CD14-positive monocyte (primary cell): ENCODE data around the gene GNL3. TPM values are rescaled to one million over a fixed set of nuclear protein-coding genes. Genes with fewer than 3 reads are reported as not detected.

Experiments used
- DNase-seq, 3 donors: peaks; one replicate each; pipeline ENCODE4 v3.0.0-alpha.2; 2011 to 2022
- H2AFZ ChIP-seq: 2 replicates; pipeline ENCODE4 v1.6.0; 2012; ENCODE audit warnings: mild to moderate bottlenecking, low read depth, low read length, inconsistent platforms; ENCODE audit not compliant: insufficient read depth, poor library complexity, severe bottlenecking
- H3K27ac ChIP-seq, 2 donors: 1 replicate in 1 of 2; 2 replicates in 1 of 2; pipeline ENCODE4 v1.5.1; 2012 to 2013; ENCODE audit warnings: low read length in 2 of 2, control low read depth in 1 of 2, inconsistent platforms in 1 of 2, low read depth in 1 of 2, mild to moderate bottlenecking in 1 of 2
- H3K27me3 ChIP-seq, 2 donors: one replicate each; pipeline versions ENCODE4 v1.6.0 to v1.6.1; 2011 to 2013; ENCODE audit warnings: low read length in 2 of 2; ENCODE audit not compliant: control insufficient read depth in 2 of 2, insufficient read depth in 2 of 2
- H3K36me3 ChIP-seq, 2 donors: replicated peaks in 1 of 2; 1 replicate in 1 of 2; 2 replicates in 1 of 2; pipeline versions ENCODE4 v1.5.1 to v1.6.1; 2012 to 2013; ENCODE audit warnings: low read length in 2 of 2, control low read depth in 1 of 2, inconsistent platforms in 1 of 2, mild to moderate bottlenecking in 1 of 2; ENCODE audit not compliant: insufficient read depth in 2 of 2, control insufficient read depth in 1 of 2
- H3K4me1 ChIP-seq, 2 donors: 1 replicate in 1 of 2; 2 replicates in 1 of 2; pipeline versions ENCODE4 v1.5.1 to v1.6.1; 2012 to 2013; ENCODE audit warnings: low read length in 2 of 2, control low read depth in 1 of 2, inconsistent platforms in 1 of 2, mild to moderate bottlenecking in 1 of 2, moderate library complexity in 1 of 2; ENCODE audit not compliant: insufficient read depth in 2 of 2, control insufficient read depth in 1 of 2
- H3K4me2 ChIP-seq: replicated peaks from 2 replicates; pipeline ENCODE3; 2012; ENCODE audit warnings: low read length, moderate library complexity, mild to moderate bottlenecking; ENCODE audit not compliant: poor library complexity, severe bottlenecking; ENCODE audit errors: extremely low read depth
- H3K4me3 ChIP-seq, 3 experiments: fragments of 200-600 bp in 1 of 3; sonication (generic) in 1 of 3; replicated peaks in 1 of 3; 1 replicate in 2 of 3; 2 replicates in 1 of 3; pipeline ENCODE4 v1.5.1; 2011 to 2013; ENCODE audit warnings: low read length in 3 of 3, mild to moderate bottlenecking in 3 of 3, control low read depth in 2 of 3, low read depth in 2 of 3, inconsistent platforms in 1 of 3, moderate library complexity in 1 of 3
- H3K79me2 ChIP-seq: 2 replicates; pipeline ENCODE4 v1.6.0; 2012; ENCODE audit warnings: mild to moderate bottlenecking, control low read depth, inconsistent platforms, low read length, moderate library complexity; ENCODE audit not compliant: insufficient read depth
- H3K9ac ChIP-seq: 2 replicates; pipeline ENCODE4 v1.6.0; 2017; ENCODE audit warnings: low read length, mild to moderate bottlenecking; ENCODE audit not compliant: insufficient read depth, poor library complexity, severe bottlenecking
- H3K9me3 ChIP-seq, 2 donors: replicated peaks in 1 of 2; 1 replicate in 1 of 2; 2 replicates in 1 of 2; pipeline versions ENCODE4 v1.5.1 to v1.6.1; 2012 to 2013; ENCODE audit warnings: low read length in 2 of 2, control low read depth in 1 of 2; ENCODE audit not compliant: control insufficient read depth in 1 of 2, insufficient read depth in 1 of 2
- H4K20me1 ChIP-seq: 2 replicates; pipeline ENCODE4 v1.6.0; 2012; ENCODE audit warnings: mild to moderate bottlenecking, low read length, control low read depth, moderate library complexity; ENCODE audit not compliant: insufficient read depth
- H3K27ac Mint-ChIP-seq, 7 donors: one replicate each; pipeline ENCODE4 v1.8.0; 2020; ENCODE audit warnings: mild to moderate bottlenecking in 7 of 7, mixed read lengths in 7 of 7, moderate library complexity in 6 of 7, inconsistent platforms in 2 of 7
- H3K27me3 Mint-ChIP-seq, 3 donors: one replicate each; pipeline ENCODE4 v1.8.0; 2021 to 2022; ENCODE audit warnings: low read depth in 3 of 3, mild to moderate bottlenecking in 3 of 3, mixed read lengths in 3 of 3, moderate library complexity in 3 of 3, inconsistent platforms in 1 of 3
- H3K36me3 Mint-ChIP-seq, 2 donors: one replicate each; pipeline ENCODE4 v1.8.0; 2020; ENCODE audit warnings: mixed read lengths in 2 of 2, inconsistent platforms in 1 of 2, mild to moderate bottlenecking in 1 of 2
- H3K4me1 Mint-ChIP-seq: one replicate; pipeline ENCODE4 v1.8.0; 2020; ENCODE audit warnings: mild to moderate bottlenecking, mixed read lengths
- H3K4me3 Mint-ChIP-seq, 2 donors: one replicate each; pipeline ENCODE4 v1.8.0; 2020; ENCODE audit warnings: mild to moderate bottlenecking in 2 of 2, mixed read lengths in 2 of 2, moderate library complexity in 1 of 2
- H3K9me3 Mint-ChIP-seq, 7 donors: one replicate each; pipeline ENCODE4 v1.8.0; 2020 to 2022; ENCODE audit warnings: mixed read lengths in 7 of 7, mild to moderate bottlenecking in 6 of 7, moderate library complexity in 6 of 7, inconsistent platforms in 2 of 7
- CTCF ChIP-seq: fragments of 200-600 bp; IDR thresholded peaks from one replicate; pipeline ENCODE4 v1.8.0; 2022; ENCODE audit warnings: antibody characterized with exemption, mild to moderate bottlenecking
- WGBS: methylation state at CpG from one replicate; pipeline ENCODE4 v1.1.5; 2013; ENCODE audit warnings: missing lambda C conversion rate; ENCODE audit not compliant: insufficient coverage; 5-methylcytosine and 5-hydroxymethylcytosine counted together
- intact Hi-C, 2 donors: fragments of 100-400 bp; cut with micrococcal nuclease; formaldehyde crosslinking; loops; one replicate each; pipeline versions ENCODE4 v1.15.0 to v1.15.1; 2023
- polyA plus RNA-seq, 3 donors: library from polyadenylated mRNA; depleted of rRNA in 1 of 3; unstranded in 2 of 3; stranded (reverse) in 1 of 3; fragments of 300-500 nt in 2 of 3; fragments of >200 nt in 1 of 3; fragmentation: Illumina TruSeq in 2 of 3; gene quantifications; 1 replicate in 2 of 3; 2 replicates in 1 of 3; pipeline ENCODE4 v1.2.3, GENCODE V29; 2012 to 2021

GNL3 gene
- polyA plus RNA-seq, 3 donors, result 13.4 to 18.7 (median 16.7) TPM

GRCh38 chr3:52712291-52713212 is 26.7 kb downstream of the GNL3 start:
- no peak overlapping the region for H3K4me2 ChIP-seq
- peaks cover 26% of the 10 kb centered on the region for H3K79me2 ChIP-seq
- no peak for DNase-seq
- TF ChIP-seq CTCF, result no peak
- peaks cover 10% of the 10 kb centered on the region for H4K20me1 ChIP-seq
- no peak overlapping the region for H3K9ac ChIP-seq
- H3K4me1 Mint-ChIP-seq, result peaks cover 30% of the 10 kb centered on the region
- 99% methylated on average over 10 of the region's 17 CpGs for WGBS
- H3K27ac ChIP-seq, result no peak overlapping the region
- no peak overlapping the region for H2AFZ ChIP-seq
- no peaks in the 10 kb centered on the region for H3K9me3 ChIP-seq
- peaks cover 24 to 52% of the 10 kb centered on the region in 2 donors for H3K36me3 Mint-ChIP-seq
- no peaks in the 10 kb centered on the region for H3K9me3 Mint-ChIP-seq
- intact Hi-C loops, result no loop called here
- peaks cover 19 to 21% of the 10 kb centered on the region in 2 donors for H3K4me1 ChIP-seq
- H3K27me3 Mint-ChIP-seq, result no peaks in the 10 kb centered on the region
- H3K36me3 ChIP-seq, result peaks cover 20 to 48% of the 10 kb centered on the region in 2 donors
- no peaks in the 10 kb centered on the region for H3K27me3 ChIP-seq
- no peak overlapping the region for H3K4me3 Mint-ChIP-seq
- H3K4me3 ChIP-seq, result no peak overlapping the region
- H3K27ac Mint-ChIP-seq, result peak overlapping the region in 3 of 7 donors; percentile 25 to 27 (median 25)

DNA sequence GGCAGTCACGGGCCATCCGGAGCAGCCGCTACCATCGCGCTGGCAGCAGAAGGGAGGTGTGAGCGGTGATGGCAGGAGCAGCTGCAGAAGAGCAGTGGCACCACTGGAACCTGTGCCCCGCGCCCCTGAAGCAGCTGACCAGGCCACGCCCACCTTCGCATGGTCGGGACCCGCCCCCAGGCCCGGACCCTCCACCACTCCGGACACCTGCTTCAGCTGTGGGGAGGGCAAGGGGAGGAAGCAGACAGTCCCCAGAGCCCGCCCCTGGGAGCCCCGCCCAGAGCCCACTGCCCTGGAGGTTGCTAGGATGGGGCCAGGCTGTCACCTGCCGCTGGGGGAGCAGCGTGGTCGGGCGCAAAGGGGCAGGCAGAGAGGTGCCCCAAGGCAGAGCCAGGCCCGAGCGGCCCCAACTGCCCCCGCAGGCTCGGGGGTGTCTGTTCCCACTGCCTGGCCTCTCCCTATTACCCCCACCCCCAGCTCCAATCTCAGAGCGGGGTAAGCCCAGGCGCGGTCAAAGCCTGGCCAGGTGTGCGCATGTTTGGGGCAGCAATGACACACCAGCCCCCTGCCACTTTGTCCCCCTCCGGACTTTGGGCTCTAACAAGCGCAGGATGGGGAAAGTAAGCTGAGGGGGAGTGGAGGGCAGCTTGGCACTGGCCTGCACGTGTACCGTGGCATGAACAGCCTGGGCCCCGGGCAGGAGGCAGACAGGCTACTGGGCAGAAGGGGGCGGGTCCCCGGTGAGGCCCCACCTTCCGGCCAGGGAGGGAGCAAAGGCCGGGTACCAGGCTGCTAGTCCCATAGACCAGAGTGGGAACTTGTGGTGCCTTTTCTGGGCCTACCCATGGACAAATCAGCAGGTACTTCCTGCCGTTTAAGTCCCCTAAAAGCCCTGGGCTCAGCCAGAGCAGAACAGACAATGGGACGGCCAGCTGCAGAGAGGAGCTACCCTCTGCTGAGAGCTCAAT is 28.8 kb downstream of the GNL3 start:
- intact Hi-C loops, result no loop called here
- no peak overlapping the region for H3K4me3 Mint-ChIP-seq

More for the DNA sequence above, 28.8 kb downstream of the GNL3 start:
- H3K9ac ChIP-seq, result no peak overlapping the region
- H3K79me2 ChIP-seq, result peaks cover 20% of the 10 kb centered on the region
- H3K27ac ChIP-seq, result peak overlapping the region in 1 of 2 donors; percentile 65
- no peak overlapping the region for H2AFZ ChIP-seq
- H3K27me3 ChIP-seq, result no peaks in the 10 kb centered on the region
- DNase-seq, result no peak
- H3K4me2 ChIP-seq, result no peak overlapping the region
- peaks cover 10 to 38% of the 10 kb centered on the region in 2 donors for H3K36me3 ChIP-seq
- Mint-ChIP-seq H3K27me3 (no peaks in the 10 kb centered on the region), H3K9me3 (peaks cover 0 to under 1% (median 0%) of the 10 kb centered on the region in 7 donors), H3K27ac (no peak overlapping the region), H3K4me1 (peaks cover 32% of the 10 kb centered on the region), H3K36me3 (peaks cover 23 to 52% of the 10 kb centered on the region in 2 donors)
- H3K4me3 ChIP-seq, result no peak overlapping the region
- peaks cover 5% of the 10 kb centered on the region for H4K20me1 ChIP-seq
- no peaks in the 10 kb centered on the region for H3K9me3 ChIP-seq
- H3K4me1 ChIP-seq, result peaks cover 17 to 23% of the 10 kb centered on the region in 2 donors
- no peak for TF ChIP-seq CTCF
- 95% methylated on average over 29 of the region's 39 CpGs for WGBS
